ENCODE measurements around the gene FRMD4A.

FRMD4A gene

DNA sequence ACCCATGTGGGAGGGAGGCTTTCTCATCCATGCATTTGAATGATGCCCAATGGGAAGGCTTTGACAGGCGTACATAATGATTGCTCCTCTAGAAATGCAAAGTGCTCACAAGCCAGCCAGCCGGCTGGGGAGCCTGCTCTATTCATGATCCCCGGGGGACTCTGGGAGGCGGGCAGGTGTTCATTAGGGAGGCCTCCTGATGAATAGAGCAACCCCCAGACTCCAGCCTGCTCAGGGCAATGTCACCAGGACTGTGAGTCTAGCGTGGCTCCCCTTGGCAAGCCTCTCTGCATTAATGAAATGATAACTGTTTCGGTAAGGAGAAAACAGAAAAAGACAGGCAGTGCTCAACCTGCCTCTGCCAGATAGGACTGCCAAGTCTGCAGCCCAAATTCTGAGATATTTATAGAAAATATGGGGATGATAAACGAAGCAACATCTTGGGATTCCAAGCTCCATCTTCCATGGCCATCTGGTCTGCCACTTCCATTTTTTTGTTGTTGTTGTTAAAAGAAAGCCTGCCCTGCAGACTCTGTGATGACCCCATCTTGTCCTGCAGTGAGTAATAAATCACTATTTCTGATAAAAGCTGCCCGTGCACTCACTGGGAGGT, 507.5 kb downstream of the FRMD4A start:
- H3K27ac ChIP-seq = no peak overlapping the region
- TF ChIP-seq ZFX (IDR thresholded peaks at IDR 0.05; ENCODE audit: borderline replicate concordance) = no peak
- TF ChIP-seq, protein P1, sequence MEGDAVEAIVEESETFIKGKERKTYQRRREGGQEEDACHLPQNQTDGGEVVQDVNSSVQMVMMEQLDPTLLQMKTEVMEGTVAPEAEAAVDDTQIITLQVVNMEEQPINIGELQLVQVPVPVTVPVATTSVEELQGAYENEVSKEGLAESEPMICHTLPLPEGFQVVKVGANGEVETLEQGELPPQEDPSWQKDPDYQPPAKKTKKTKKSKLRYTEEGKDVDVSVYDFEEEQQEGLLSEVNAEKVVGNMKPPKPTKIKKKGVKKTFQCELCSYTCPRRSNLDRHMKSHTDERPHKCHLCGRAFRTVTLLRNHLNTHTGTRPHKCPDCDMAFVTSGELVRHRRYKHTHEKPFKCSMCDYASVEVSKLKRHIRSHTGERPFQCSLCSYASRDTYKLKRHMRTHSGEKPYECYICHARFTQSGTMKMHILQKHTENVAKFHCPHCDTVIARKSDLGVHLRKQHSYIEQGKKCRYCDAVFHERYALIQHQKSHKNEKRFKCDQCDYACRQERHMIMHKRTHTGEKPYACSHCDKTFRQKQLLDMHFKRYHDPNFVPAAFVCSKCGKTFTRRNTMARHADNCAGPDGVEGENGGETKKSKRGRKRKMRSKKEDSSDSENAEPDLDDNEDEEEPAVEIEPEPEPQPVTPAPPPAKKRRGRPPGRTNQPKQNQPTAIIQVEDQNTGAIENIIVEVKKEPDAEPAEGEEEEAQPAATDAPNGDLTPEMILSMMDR (IDR thresholded peaks at IDR 0.05) = no peak

DNA sequence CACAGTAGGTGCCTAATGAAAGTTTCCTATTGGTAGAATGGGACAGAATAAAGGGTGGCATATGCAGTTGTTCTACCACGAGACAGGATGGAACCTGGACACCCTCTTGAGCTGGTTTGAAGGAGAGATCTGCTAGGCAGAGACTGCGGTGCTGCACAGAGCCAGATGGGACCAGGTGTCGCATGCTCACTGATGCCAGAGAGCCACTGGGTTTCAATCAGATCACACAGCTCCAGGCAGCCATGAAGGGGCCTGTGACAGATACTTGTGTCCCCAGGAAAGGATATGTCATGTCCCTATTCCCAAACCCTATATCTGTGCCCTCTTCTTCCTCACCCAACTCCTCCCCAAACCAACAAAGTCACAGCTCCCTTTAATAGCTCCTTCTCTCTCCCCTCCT, 508.2 kb downstream of the FRMD4A start:
- no peak for TF ChIP-seq ZFX (IDR thresholded peaks at IDR 0.05; ENCODE audit: borderline replicate concordance)
- TF ChIP-seq, protein P1 (IDR thresholded peaks at IDR 0.05) = no peak
- no peak overlapping the region for H3K27ac ChIP-seq

DNA sequence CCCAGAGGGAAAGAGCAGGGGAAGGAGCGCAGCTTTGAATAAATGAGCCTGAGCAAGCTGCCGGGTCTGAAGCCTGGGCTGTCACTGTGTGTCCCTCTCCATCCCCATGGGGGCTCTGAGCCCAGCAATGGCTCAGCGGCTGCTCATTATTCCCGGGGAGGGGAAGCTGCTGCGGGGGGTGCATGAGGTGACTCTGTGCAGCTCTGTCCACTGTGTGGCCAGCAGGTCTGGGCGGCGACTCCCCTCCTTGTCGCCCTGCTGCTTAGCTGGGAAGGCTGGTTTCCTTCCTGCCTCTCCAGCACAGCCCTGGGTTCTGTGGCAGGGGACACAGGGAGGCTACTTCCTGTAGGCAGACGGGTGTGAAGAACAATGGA, 509.8 kb downstream of the FRMD4A start:
- H3K27ac ChIP-seq = no peak overlapping the region
- TF ChIP-seq ZFX (IDR thresholded peaks at IDR 0.05; ENCODE audit: borderline replicate concordance) = no peak

DNA sequence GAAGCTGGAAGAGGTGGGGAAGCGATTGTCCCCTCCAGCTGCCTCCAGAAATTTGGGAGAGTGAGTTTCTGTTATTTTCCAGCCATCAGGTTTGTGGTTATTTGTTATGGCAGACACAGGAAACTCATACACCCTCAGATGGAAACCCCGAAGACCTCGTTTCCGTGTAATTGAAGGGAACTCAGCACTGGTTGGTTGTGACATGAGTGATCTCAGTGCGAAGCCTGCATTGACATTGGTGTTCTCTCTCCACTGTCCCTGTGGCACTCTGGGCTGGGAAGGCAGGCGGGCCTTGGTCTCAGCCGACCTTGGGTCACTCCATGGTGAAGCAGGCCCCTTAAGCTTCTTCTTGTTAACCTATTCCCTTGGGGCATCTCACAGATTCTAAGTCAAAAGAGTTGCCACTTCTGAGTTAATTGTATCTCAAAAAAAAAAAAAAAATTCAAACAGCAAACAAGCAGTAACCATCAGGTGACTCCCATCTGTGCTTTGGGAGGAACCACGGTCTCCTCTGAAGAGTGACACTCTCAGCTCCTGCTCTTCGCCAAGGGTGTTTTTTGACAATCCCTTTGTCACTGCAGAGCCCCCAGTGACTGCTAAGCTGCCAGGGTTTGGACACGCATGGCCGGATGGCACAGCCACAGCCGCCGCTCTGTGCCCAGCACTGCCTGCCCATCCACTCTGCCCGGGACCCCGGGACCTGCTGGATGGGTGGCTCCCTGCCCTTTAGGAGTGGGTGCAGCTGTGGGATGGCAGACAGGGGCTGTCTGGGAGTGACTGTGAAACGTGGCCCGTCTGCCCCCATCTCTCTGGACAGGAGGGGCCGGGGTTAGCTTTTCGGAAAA, 510.4 kb downstream of the FRMD4A start:
- TF ChIP-seq, protein P1 (IDR thresholded peaks at IDR 0.05) = no peak
- no peak for TF ChIP-seq ZFX (IDR thresholded peaks at IDR 0.05; ENCODE audit: borderline replicate concordance)

DNA sequence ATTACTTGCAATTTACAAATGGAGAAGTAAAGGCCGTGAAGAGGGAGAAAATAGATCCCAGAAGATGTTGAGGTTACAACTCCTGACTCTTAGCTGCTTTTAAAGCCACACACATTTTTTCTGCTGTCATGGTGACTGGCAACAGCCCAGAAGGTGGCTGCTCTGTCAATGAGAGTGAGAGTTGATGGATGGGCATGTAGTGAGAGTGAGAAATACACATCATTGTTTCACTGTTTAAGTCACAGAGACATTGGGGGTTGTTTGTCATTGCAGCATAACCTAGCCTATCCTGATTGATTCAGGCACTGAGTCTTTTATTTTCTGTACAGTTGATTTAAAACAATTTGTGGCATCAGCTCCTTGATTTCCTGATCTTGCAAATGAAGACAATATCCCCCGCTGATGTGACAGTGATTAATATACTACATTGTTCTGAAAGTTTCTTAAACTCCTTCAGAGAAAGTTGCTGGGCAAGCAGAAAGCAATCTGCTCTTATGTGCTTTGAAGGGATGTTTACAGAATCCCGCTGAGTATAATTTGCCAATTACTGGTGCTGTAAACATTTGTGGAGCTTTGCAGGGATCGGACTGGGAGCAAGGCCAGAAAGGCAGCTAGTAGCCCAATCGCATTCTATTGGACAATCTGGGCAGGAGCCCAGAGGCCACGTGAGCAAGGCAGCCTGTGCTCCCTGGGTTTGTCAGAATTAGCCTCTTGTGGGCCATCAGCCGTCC, 514.4 kb downstream of the FRMD4A start:
- H3K27ac ChIP-seq = no peak overlapping the region

More for the DNA sequence above, 510.4 kb downstream of the FRMD4A start:
- H3K27ac ChIP-seq = no peak overlapping the region

DNA sequence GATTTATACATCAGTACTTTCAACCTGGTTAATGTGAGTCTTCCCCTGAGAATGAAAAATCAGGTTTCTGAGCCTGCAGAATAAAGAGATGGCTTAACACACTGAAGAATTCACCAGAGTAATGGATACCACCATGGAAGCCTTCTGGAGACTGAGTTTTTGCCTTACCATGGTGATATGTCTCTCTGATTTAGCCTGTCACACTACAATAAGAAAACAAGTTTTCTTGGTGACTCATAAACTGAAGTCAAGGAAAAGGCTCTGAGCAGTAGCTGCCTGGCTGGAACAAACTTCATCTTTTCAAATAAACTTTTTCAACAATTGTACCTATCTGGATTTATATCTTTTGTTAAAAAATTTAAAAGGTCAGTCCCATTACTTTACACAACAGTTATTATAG, 515.0 kb downstream of the FRMD4A start:
- TF ChIP-seq, protein P1 (IDR thresholded peaks at IDR 0.05) = no peak
- no peak for TF ChIP-seq ZFX (IDR thresholded peaks at IDR 0.05; ENCODE audit: borderline replicate concordance)
- H3K27ac ChIP-seq = no peak overlapping the region

More for the DNA sequence above, 514.4 kb downstream of the FRMD4A start:
- TF ChIP-seq, protein P1 (IDR thresholded peaks at IDR 0.05) = no peak
- no peak for TF ChIP-seq ZFX (IDR thresholded peaks at IDR 0.05; ENCODE audit: borderline replicate concordance)

DNA sequence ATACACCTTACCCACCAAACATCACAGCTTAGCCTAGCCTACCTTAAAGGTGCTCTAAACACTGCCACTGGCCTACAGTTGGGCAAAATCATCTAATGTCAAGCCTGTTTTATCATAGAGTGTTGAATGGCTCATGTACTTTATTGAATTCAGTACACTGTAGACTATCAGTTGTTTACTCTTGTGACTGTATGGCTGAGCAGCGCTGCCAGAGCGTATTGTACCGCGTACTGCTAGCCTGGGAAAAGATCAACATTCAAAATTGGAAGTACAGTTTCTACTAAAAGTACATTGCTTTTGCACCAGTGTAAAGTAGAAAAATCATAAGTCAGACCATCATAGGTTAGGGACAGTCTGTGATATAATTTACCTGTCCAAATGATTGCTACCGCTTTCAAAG, 517.2 kb downstream of the FRMD4A start:
- TF ChIP-seq, protein P1 (IDR thresholded peaks at IDR 0.05) = no peak
- no peak for TF ChIP-seq ZFX (IDR thresholded peaks at IDR 0.05; ENCODE audit: borderline replicate concordance)

More for the DNA sequence above, 517.2 kb downstream of the FRMD4A start:
- no peak overlapping the region for H3K27ac ChIP-seq
